ENCODE results near the gene UBE2J1.
A peak's percentile ranks its signal among the peaks of the same experiment; 100 is the strongest.
"Not testable (repeated sequence)": the region's sequence is repeated elsewhere in the genome, so short reads cannot be mapped to it uniquely, and the experiment has no call there.

UBE2J1 gene, protein sequence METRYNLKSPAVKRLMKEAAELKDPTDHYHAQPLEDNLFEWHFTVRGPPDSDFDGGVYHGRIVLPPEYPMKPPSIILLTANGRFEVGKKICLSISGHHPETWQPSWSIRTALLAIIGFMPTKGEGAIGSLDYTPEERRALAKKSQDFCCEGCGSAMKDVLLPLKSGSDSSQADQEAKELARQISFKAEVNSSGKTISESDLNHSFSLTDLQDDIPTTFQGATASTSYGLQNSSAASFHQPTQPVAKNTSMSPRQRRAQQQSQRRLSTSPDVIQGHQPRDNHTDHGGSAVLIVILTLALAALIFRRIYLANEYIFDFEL

DNA sequence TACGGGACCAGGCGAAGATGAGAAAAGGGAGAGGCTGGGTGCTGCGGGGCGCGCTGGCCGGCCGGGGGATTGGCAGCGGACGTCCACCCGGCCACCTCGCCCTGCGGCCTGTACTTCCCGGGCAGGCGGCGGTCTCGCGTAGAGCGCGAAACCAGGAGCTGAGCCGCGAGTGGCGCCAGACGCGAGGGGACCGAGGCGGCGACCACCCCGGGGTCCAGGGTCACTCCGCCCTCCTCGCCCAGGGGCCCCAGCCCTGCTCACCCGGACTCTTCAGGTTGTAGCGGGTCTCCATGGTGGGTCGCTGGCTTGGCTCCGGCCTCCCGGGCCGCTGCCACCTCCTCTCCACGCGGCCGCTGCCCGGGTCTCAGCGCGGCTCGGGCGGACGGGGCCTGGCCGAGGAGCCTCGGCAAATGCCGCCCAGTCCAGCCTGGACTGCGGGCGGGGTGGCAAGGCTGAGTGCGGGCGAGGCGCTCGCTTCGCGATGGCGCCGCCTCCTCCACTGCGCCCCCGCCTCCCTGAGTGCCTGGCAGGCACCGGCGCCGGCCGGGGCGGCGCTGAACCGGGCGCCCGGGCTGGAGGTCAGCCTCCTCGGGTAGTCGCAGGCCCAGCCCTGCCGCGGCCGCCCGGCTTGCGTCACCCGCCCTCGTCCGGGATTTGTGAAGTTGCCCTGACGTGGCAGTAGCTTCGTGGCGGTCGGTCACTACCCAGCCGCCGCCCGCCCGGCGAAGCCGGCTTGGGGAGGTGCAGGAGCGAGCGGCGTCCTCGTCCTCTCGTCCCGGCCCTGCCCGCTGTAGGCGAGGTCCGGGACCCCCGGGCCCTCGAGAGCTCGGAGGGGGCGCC lies at the start of gene UBE2J1:
UBE2J1 (minus strand) TSS at position 445 of the 840 bp plus-strand sequence; CDS start at position 292, 153 bp downstream.
- Histone ChIP-seq H3K27ac (ENCODE audit: low read length) (no peak within 1 kb of the TSS), H3K4me1 (ENCODE audit: insufficient read depth, low read length) (peaks cover 18% of the 10 kb centered on the region), H3K36me3 (ENCODE audit: insufficient read depth, low read depth, low read length) (no peaks in the 10 kb centered on the region), H3K9me3 (ENCODE audit: insufficient read depth, low read depth, low read length) (no peaks in the 10 kb centered on the region), H3K27me3 (ENCODE audit: insufficient read depth, low read length) (peaks cover 15% of the 10 kb centered on the region), H3K9ac (ENCODE audit: low read depth, low read length) (peak within 1 kb of the TSS; percentile 76; the same call in 1 of the 2 replicates), H3K4me3 (ENCODE audit: low read length) (peak within 1 kb of the TSS; percentile 86)

DNA sequence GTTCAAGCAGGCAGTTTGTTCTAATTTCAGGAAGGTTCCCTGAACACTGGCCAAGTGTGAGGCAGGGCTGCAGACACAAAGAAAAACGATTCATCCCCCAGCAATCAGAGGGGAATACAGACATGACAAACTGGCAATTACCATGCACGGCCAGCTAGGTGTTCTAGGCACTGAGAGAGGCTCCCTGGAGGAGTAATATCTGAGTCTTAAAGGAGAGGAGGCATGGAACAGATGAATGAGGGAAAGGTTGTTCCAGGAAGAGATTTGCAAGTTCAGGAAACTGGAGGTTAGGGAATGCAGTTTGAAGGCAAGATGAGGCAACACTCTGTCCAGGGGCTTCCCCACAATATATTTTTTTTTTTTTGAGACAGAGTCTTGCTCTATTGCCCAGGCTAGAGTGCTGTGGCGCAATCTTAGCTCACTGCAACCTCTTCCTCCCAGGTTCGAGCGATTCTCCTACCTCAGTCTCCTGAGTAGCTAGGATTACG lies 48.4 kb upstream of the UBE2J1 start:
- no peak overlapping the region for H3K27ac ChIP-seq (ENCODE audit: low read length)

DNA sequence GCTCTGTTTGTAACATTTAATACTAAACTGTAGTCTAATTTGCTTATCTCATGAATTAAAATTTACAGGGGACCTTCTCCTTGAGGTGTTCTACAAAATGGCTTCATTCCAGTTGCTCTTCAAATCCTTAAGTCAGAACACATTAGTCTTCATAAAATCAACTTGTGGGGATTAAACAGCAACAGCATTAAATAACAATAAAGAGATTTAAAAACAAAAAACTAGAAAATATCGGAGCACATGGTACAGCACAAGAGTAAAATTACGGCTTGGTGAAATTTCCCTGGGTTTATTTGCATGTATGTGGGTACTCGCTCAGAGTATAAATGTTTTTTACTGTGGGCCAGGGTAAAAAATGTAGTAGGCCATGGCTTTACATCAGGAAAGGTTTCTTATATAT lies 47.5 kb upstream of the UBE2J1 start:
- no peaks in the 10 kb centered on the region; the same call in 1 of the 2 replicates for H3K4me1 ChIP-seq (ENCODE audit: insufficient read depth, low read length)
- H3K9ac ChIP-seq (ENCODE audit: low read depth, low read length) = no peak overlapping the region
- no peaks in the 10 kb centered on the region for H3K27me3 ChIP-seq (ENCODE audit: insufficient read depth, low read length)
- H3K27ac ChIP-seq (ENCODE audit: low read length) = no peak overlapping the region
- no peaks in the 10 kb centered on the region for H3K36me3 ChIP-seq (ENCODE audit: insufficient read depth, low read depth, low read length)
- no peaks in the 10 kb centered on the region for H3K9me3 ChIP-seq (ENCODE audit: insufficient read depth, low read depth, low read length)
- H3K4me3 ChIP-seq (ENCODE audit: low read length) = no peak overlapping the region

More for the DNA sequence above, 48.4 kb upstream of the UBE2J1 start:
- H3K4me3 ChIP-seq (ENCODE audit: low read length) = no peak overlapping the region
- H3K27me3 ChIP-seq (ENCODE audit: insufficient read depth, low read length) = no peaks in the 10 kb centered on the region
- H3K36me3 ChIP-seq (ENCODE audit: insufficient read depth, low read depth, low read length) = no peaks in the 10 kb centered on the region
- H3K9me3 ChIP-seq (ENCODE audit: insufficient read depth, low read depth, low read length) = no peaks in the 10 kb centered on the region
- no peak overlapping the region for H3K9ac ChIP-seq (ENCODE audit: low read depth, low read length)
- peaks cover 6% of the 10 kb centered on the region; the same call in 1 of the 2 replicates for H3K4me1 ChIP-seq (ENCODE audit: insufficient read depth, low read length)

DNA sequence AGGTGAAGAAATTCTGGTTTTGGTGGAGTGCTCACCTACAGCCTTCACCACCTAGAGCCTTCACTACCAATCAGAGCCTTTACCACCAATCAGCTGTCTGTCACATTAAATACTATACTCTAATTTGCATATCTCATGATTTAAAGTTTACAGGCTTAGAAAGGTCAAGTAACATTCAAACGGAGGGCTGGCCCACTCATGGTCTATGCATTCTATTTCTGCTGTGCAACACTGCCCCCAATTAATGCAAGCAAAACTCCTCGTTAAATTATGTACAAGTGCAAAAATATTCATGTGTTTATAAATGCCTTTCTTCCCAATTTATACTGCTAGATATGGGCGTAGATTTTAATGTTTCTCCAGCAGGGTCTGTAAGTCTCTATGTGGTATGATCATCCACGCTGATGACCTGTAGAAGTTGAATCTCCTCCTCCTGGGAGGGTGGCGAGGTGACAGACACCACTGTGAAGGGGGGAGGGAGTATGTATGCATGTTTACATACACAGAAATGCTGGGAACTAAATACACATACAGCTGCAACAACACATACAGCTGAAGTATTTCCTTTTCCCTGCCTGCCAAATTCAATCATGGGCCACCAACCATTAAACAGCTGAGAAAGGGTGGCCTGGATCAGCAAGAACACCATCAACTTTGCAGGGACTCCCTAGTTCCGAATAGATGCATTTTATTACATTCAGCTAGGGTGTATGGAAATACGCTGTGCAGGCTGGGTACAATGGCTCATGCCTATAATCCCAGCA lies 46.4 kb upstream of the UBE2J1 start:
- Histone ChIP-seq H3K36me3 (ENCODE audit: insufficient read depth, low read depth, low read length) (no peaks in the 10 kb centered on the region), H3K27me3 (ENCODE audit: insufficient read depth, low read length) (no peaks in the 10 kb centered on the region), H3K4me3 (ENCODE audit: low read length) (no peak overlapping the region), H3K27ac (ENCODE audit: low read length) (no peak overlapping the region), H3K9me3 (ENCODE audit: insufficient read depth, low read depth, low read length) (no peaks in the 10 kb centered on the region), H3K9ac (ENCODE audit: low read depth, low read length) (no peak overlapping the region), H3K4me1 (ENCODE audit: insufficient read depth, low read length) (no peaks in the 10 kb centered on the region)

DNA sequence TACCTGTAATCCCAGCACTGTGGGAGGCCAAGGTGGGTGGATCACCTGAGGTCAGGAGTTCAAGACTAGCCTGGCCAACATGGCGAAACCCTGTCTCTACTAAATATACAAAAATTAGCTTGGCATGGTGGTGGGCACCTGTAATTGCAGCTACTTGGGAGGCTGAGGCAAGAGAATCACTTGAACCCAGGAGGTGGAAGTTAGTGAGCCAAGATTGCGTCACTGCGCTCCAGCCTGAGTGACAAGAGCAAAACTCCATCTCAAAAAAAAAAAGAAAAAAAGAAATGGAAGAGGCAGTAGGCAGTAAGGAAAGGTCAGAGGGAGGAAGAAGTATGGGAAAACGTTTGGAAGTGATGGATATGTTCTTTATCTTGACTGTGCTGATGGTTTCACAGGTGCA lies 45.4 kb upstream of the UBE2J1 start:
- H3K4me3 ChIP-seq (ENCODE audit: low read length); H3K27ac ChIP-seq (ENCODE audit: low read length); H3K9me3 ChIP-seq (ENCODE audit: insufficient read depth, low read depth, low read length); H3K36me3 ChIP-seq (ENCODE audit: insufficient read depth, low read depth, low read length); H3K27me3 ChIP-seq (ENCODE audit: insufficient read depth, low read length); H3K9ac ChIP-seq (ENCODE audit: low read depth, low read length); H3K4me1 ChIP-seq (ENCODE audit: insufficient read depth, low read length): not testable (repeated sequence)

DNA sequence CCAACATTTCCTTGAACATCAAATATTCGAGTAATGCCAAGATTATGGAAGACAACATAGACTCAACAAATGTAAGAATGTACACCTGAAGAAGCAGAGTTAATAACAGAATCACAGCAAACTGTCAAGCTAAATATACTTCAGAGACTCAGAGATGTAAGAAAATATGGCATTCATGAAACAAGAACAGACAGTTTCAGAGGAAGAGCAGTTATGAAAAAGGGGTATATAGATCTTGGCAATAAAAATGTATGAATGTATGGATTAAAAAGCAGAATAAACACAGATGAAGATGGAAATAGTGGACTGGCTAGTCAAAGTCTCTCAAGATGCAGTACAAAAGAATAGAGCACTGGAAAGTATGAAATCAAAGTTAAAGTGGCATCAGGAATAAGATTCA lies 41.1 kb upstream of the UBE2J1 start:
- no peaks in the 10 kb centered on the region for H3K4me1 ChIP-seq (ENCODE audit: insufficient read depth, low read length)
- H3K9me3 ChIP-seq (ENCODE audit: insufficient read depth, low read depth, low read length) = no peaks in the 10 kb centered on the region
- H3K9ac ChIP-seq (ENCODE audit: low read depth, low read length) = no peak overlapping the region
- H3K36me3 ChIP-seq (ENCODE audit: insufficient read depth, low read depth, low read length) = no peaks in the 10 kb centered on the region
- no peaks in the 10 kb centered on the region for H3K27me3 ChIP-seq (ENCODE audit: insufficient read depth, low read length)
- H3K27ac ChIP-seq (ENCODE audit: low read length) = no peak overlapping the region
- H3K4me3 ChIP-seq (ENCODE audit: low read length) = no peak overlapping the region

DNA sequence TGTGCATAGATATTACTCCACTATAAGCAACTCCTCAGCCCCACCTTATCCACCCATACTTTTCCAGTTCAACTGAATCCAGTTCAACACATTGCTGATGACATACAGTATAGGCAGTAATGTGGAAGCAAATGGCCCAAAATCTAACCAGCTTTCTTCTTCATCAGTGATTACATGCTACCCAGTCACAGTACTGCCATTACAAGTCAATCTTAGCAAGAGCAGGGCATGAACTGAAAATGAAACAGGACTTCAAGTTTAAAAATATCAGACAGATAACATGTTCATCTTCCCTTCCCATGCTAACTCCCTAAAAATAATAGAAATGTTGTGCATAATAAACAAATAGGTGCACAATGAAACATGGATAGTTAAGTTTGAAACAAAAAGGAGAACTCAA lies 40.3 kb upstream of the UBE2J1 start:
- Histone ChIP-seq H3K36me3 (ENCODE audit: insufficient read depth, low read depth, low read length) (no peaks in the 10 kb centered on the region), H3K9ac (ENCODE audit: low read depth, low read length) (no peak overlapping the region), H3K9me3 (ENCODE audit: insufficient read depth, low read depth, low read length) (no peaks in the 10 kb centered on the region), H3K4me1 (ENCODE audit: insufficient read depth, low read length) (no peaks in the 10 kb centered on the region), H3K27ac (ENCODE audit: low read length) (no peak overlapping the region), H3K27me3 (ENCODE audit: insufficient read depth, low read length) (no peaks in the 10 kb centered on the region), H3K4me3 (ENCODE audit: low read length) (no peak overlapping the region)

DNA sequence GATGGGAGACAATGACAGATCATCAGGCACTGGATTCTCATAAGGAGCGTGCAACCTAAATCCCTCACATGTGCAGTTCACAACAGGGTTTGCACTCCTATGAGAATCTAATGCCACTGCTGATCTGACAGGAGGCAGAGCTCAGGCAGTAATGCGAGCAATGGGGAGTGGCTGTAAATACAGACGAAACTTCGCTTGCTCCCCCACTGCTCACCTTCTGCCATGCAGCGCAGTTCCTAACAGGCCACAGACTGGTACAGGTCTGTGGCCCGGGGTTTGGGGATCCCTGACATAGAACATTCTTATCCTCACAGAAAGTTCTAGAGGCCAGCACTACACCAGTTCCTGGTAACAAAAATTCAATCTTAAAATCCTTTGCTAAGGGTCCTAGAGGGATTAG lies 36.3 kb upstream of the UBE2J1 start:
- Histone ChIP-seq H3K27ac (ENCODE audit: low read length) (no peak overlapping the region), H3K4me1 (ENCODE audit: insufficient read depth, low read length) (0 out of 2 replicates have a peak, but pooled peaks cover 6% of the 10 kb centered on the region), H3K9me3 (ENCODE audit: insufficient read depth, low read depth, low read length) (no peaks in the 10 kb centered on the region), H3K4me3 (ENCODE audit: low read length) (no peak overlapping the region), H3K9ac (ENCODE audit: low read depth, low read length) (no peak overlapping the region), H3K36me3 (ENCODE audit: insufficient read depth, low read depth, low read length) (no peaks in the 10 kb centered on the region), H3K27me3 (ENCODE audit: insufficient read depth, low read length) (no peaks in the 10 kb centered on the region)

DNA sequence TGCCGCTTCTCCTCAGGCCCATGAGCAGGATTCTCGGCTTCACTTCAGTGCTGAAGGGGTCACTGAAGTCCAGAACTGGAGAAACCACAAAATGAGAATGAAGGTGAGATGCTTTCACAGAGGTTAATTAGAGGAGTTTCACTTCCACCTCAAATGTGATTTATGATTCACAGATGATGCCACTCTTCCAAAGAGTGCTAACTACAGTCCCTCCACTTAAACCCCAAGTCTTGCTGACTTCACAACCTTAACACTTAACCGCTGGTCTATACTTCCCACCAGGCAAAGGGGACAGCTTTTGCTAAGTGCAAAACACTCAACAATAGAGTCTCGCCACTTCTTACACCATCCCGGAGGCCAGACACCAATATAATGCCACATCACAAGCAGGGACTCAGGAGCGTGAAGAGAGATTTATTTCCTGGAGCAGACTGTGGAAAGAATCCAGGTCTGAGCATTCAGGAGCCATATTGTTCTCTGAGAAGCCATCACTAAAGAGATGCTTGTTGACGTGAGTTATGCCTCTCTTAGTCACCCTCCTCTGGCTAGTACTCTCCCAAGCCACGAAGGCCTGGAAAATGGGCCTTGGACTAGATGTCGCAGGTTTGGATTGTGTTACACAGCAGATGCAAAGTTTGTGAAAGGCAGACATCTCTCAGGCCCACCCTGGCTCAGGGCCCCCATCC lies 35.1 kb upstream of the UBE2J1 start:
- Histone ChIP-seq H3K36me3 (ENCODE audit: insufficient read depth, low read depth, low read length) (no peaks in the 10 kb centered on the region), H3K9ac (ENCODE audit: low read depth, low read length) (no peak overlapping the region), H3K4me1 (ENCODE audit: insufficient read depth, low read length) (0 out of 2 replicates have a peak, but pooled peaks cover 6% of the 10 kb centered on the region), H3K9me3 (ENCODE audit: insufficient read depth, low read depth, low read length) (no peaks in the 10 kb centered on the region), H3K4me3 (ENCODE audit: low read length) (no peak overlapping the region), H3K27ac (ENCODE audit: low read length) (no peak overlapping the region), H3K27me3 (ENCODE audit: insufficient read depth, low read length) (no peaks in the 10 kb centered on the region)

DNA sequence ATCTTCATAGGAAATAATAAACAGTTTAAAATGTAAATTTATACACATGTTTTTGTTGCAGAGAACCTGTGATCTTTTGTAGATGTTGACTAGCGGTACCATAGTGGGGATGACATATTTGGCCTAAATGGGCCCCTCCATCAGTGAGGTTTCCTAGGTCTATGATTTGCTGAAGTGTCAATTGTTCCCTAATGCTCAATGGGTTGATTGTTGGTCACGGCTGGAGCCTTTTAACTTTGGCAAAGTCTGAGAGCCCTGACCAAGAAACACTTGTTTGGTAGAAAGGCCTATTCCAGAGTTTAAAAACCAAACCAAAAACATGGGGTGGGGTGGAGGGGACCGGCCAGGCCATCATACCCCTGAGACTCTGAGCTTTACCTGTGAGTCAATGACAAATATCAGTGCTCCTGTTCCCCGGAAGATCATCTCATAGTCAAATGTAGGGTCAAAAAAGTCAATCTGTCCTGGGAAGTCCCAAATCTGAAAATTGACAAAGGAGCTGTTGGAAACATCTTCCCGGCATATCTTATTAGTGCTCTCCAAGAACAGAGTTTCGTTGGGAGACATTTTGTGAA lies 34.5 kb upstream of the UBE2J1 start:
- Histone ChIP-seq H3K27ac (ENCODE audit: low read length) (no peak overlapping the region), H3K9ac (ENCODE audit: low read depth, low read length) (no peak overlapping the region), H3K36me3 (ENCODE audit: insufficient read depth, low read depth, low read length) (no peaks in the 10 kb centered on the region), H3K4me1 (ENCODE audit: insufficient read depth, low read length) (0 out of 2 replicates have a peak, but pooled peaks cover 6% of the 10 kb centered on the region), H3K27me3 (ENCODE audit: insufficient read depth, low read length) (no peaks in the 10 kb centered on the region), H3K9me3 (ENCODE audit: insufficient read depth, low read depth, low read length) (no peaks in the 10 kb centered on the region), H3K4me3 (ENCODE audit: low read length) (no peak overlapping the region)

DNA sequence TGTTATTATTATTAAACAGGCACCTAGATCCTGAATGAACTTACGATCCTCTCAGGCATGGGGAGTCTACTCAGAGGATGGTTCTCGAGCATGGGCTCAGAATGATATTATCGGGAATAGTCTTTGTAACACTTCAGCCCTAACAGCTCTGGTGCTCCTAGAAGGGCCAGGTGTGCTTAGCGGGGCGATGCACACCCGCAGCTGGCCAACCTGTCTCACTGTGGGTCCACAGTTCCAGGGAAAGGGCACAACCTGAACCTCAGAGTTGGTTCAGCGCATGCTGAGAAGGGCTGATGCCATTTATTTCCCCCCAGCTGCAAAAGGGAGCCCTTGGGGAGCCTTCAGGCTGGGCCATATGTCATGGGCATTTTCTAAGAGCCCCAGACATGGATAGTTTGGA lies 33.3 kb upstream of the UBE2J1 start:
- H3K27ac ChIP-seq (ENCODE audit: low read length) = no peak overlapping the region

More for the DNA sequence above, 33.3 kb upstream of the UBE2J1 start:
- Histone ChIP-seq H3K4me3 (ENCODE audit: low read length) (no peak overlapping the region), H3K9me3 (ENCODE audit: insufficient read depth, low read depth, low read length) (no peaks in the 10 kb centered on the region), H3K36me3 (ENCODE audit: insufficient read depth, low read depth, low read length) (no peaks in the 10 kb centered on the region), H3K27me3 (ENCODE audit: insufficient read depth, low read length) (no peaks in the 10 kb centered on the region), H3K9ac (ENCODE audit: low read depth, low read length) (no peak overlapping the region), H3K4me1 (ENCODE audit: insufficient read depth, low read length) (0 out of 2 replicates have a peak, but pooled peaks cover 6% of the 10 kb centered on the region)
